Measurements from ENCODE around the gene SLC49A4.

The SLC49A4 gene

GRCh38 chr3:122786066-122786465 is 8.8 kb upstream of the SLC49A4 start:
- no peak for DNase-seq

GRCh38 chr3:122787872-122788271 is 7.0 kb upstream of the SLC49A4 start:
- no peak for DNase-seq

GRCh38 chr3:122789585-122790273 is 5.1 kb upstream of the SLC49A4 start:
- no peak for DNase-seq

GRCh38 chr3:122793568-122794416 is 1.1 kb upstream of the SLC49A4 start, which contains the start of gene HSPBAP1:
TSS of gene HSPBAP1 (minus strand) at chr3:122793831. CDS start at chr3:122793680, 151 bp downstream.
- DNase-seq, result no peak

GRCh38 chr3:122794483-122794778 is 438 bp upstream of the SLC49A4 start:
- no peak for DNase-seq

- DNase-seq, result no peak
These were observed 866 bp downstream of the SLC49A4 start for GRCh38 chr3:122795674-122796195.

GRCh38 chr3:122797291-122797690 is 2.4 kb downstream of the SLC49A4 start:
- DNase-seq, result no peak

GRCh38 chr3:122799322-122799721 is 4.5 kb downstream of the SLC49A4 start:
- DNase-seq, result no peak

- no peak for DNase-seq
These were observed 5.2 kb downstream of the SLC49A4 start for GRCh38 chr3:122800031-122800430.

GRCh38 chr3:122800706-122801237 is 5.9 kb downstream of the SLC49A4 start:
- peak; percentile 36 for DNase-seq

GRCh38 chr3:122802323-122802722 is 7.5 kb downstream of the SLC49A4 start:
- DNase-seq, result no peak

GRCh38 chr3:122803977-122804376 is 9.1 kb downstream of the SLC49A4 start:
- DNase-seq, result no peak

GRCh38 chr3:122810734-122811133 is 15.9 kb downstream of the SLC49A4 start:
- no peak for DNase-seq

GRCh38 chr3:122816587-122816986 is 21.7 kb downstream of the SLC49A4 start:
- DNase-seq, result no peak

GRCh38 chr3:122824465-122825381 is 29.9 kb downstream of the SLC49A4 start:
- DNase-seq, result no peak

- DNase-seq, result no peak
These were observed 30.6 kb downstream of the SLC49A4 start for GRCh38 chr3:122825460-122825859.

GRCh38 chr3:122826278-122826677 is 31.4 kb downstream of the SLC49A4 start:
- DNase-seq, result no peak

- no peak for DNase-seq
These were observed 33.4 kb downstream of the SLC49A4 start for GRCh38 chr3:122828281-122828680.

GRCh38 chr3:122835590-122835989 is 40.7 kb downstream of the SLC49A4 start:
- DNase-seq, result no peak

- DNase-seq, result no peak
These were observed 48.7 kb downstream of the SLC49A4 start for GRCh38 chr3:122843604-122844003.

- DNase-seq, result no peak
These were observed 62.1 kb downstream of the SLC49A4 start for GRCh38 chr3:122857019-122857418.

- no peak for DNase-seq
These were observed 63.5 kb downstream of the SLC49A4 start for GRCh38 chr3:122858373-122858772.

All from NCI-H1105 (cell line).